ENCODE data around the gene MBNL2.

Gene MBNL2

GRCh38 chr13:97185751-97186150 is 36.4 kb upstream of the MBNL2 start:
- no peak overlapping the region for H3K4me3 ChIP-seq (ENCODE audit: low read depth, low read length)
- no peak for TF ChIP-seq CTCF (conservative IDR thresholded peaks at IDR 0.05; ENCODE audit: low read depth, low read length)
- no peak for DNase-seq (ENCODE audit: low read depth)

GRCh38 chr13:97188207-97188606 is 33.9 kb upstream of the MBNL2 start:
- H3K4me3 ChIP-seq (ENCODE audit: low read depth, low read length): no peak overlapping the region
- no peak for TF ChIP-seq CTCF (conservative IDR thresholded peaks at IDR 0.05; ENCODE audit: low read depth, low read length)
- no peak for DNase-seq (ENCODE audit: low read depth)

GRCh38 chr13:97189928-97190327 is 32.2 kb upstream of the MBNL2 start:
- TF ChIP-seq CTCF (conservative IDR thresholded peaks at IDR 0.05; ENCODE audit: low read depth, low read length): no peak
- no peak overlapping the region for H3K4me3 ChIP-seq (ENCODE audit: low read depth, low read length)
- no peak for DNase-seq (ENCODE audit: low read depth)

- DNase-seq (ENCODE audit: low read depth): no peak
- TF ChIP-seq CTCF (conservative IDR thresholded peaks at IDR 0.05; ENCODE audit: low read depth, low read length): no peak
These were observed 31.0 kb upstream of the MBNL2 start for GRCh38 chr13:97191142-97191541.

GRCh38 chr13:97191615-97192014 is 30.5 kb upstream of the MBNL2 start:
- no peak for DNase-seq (ENCODE audit: low read depth)
- no peak overlapping the region for H3K4me3 ChIP-seq (ENCODE audit: low read depth, low read length)
- TF ChIP-seq CTCF (conservative IDR thresholded peaks at IDR 0.05; ENCODE audit: low read depth, low read length): no peak

More at GRCh38 chr13:97191142-97191541, 31.0 kb upstream of the MBNL2 start:
- H3K4me3 ChIP-seq (ENCODE audit: low read depth, low read length): no peak overlapping the region

GRCh38 chr13:97192166-97192565 is 30.0 kb upstream of the MBNL2 start:
- no peak for TF ChIP-seq CTCF (conservative IDR thresholded peaks at IDR 0.05; ENCODE audit: low read depth, low read length)
- DNase-seq (ENCODE audit: low read depth): no peak
- H3K4me3 ChIP-seq (ENCODE audit: low read depth, low read length): no peak overlapping the region

GRCh38 chr13:97193577-97193976 is 28.6 kb upstream of the MBNL2 start:
- DNase-seq (ENCODE audit: low read depth): no peak
- TF ChIP-seq CTCF (conservative IDR thresholded peaks at IDR 0.05; ENCODE audit: low read depth, low read length): no peak
- no peak overlapping the region for H3K4me3 ChIP-seq (ENCODE audit: low read depth, low read length)
